Activated effector memory CD4-positive, alpha-beta T cell treated with anti-CD3 and anti-CD28 coated beads, Interleukin-2, amount 50 U/mL, for 16 hours (primary cell): ENCODE measurements around the gene RPL5.

Source experiments
- DNase-seq: peaks from one replicate; pipeline ENCODE4 v3.0.0-alpha.2; 2020

The RPL5 gene

GRCh38 chr1:92858564-92859399 lies 26.9 kb downstream of the RPL5 start:
- DNase-seq: no peak

- DNase-seq: no peak
Observed at GRCh38 chr1:92859400-92860039, 27.7 kb downstream of the RPL5 start.

- no peak for DNase-seq
Observed at GRCh38 chr1:92862605-92863004, 30.8 kb downstream of the RPL5 start.

GRCh38 chr1:92864131-92864530 lies 32.3 kb downstream of the RPL5 start:
- no peak for DNase-seq

GRCh38 chr1:92870591-92870990 lies 38.8 kb downstream of the RPL5 start:
- no peak for DNase-seq

GRCh38 chr1:92872719-92873118 lies 40.9 kb downstream of the RPL5 start:
- DNase-seq: no peak

- no peak for DNase-seq
Observed at GRCh38 chr1:92874987-92875386, 43.1 kb downstream of the RPL5 start.

GRCh38 chr1:92876351-92876750 lies 44.5 kb downstream of the RPL5 start:
- no peak for DNase-seq

- no peak for DNase-seq
Observed at GRCh38 chr1:92877081-92877711, 45.4 kb downstream of the RPL5 start.

GRCh38 chr1:92877792-92878191 lies 46.0 kb downstream of the RPL5 start:
- DNase-seq: no peak

- no peak for DNase-seq
Observed at GRCh38 chr1:92879316-92879968, 47.6 kb downstream of the RPL5 start.

- DNase-seq: no peak
Observed at GRCh38 chr1:92881391-92881790, 49.6 kb downstream of the RPL5 start.

GRCh38 chr1:92882819-92883218 lies 51.0 kb downstream of the RPL5 start:
- peak; percentile 68 for DNase-seq

GRCh38 chr1:92883297-92883696 lies 51.5 kb downstream of the RPL5 start:
- no peak for DNase-seq

GRCh38 chr1:92884195-92884594 lies 52.4 kb downstream of the RPL5 start:
- no peak for DNase-seq

- no peak for DNase-seq
Observed at GRCh38 chr1:92886886-92887419, 55.1 kb downstream of the RPL5 start.

GRCh38 chr1:92887465-92887864 lies 55.6 kb downstream of the RPL5 start:
- DNase-seq: no peak
